ENCODE results near the gene HERC2.
A peak's percentile ranks its signal among the peaks of the same experiment; 100 is the strongest.

DNA sequence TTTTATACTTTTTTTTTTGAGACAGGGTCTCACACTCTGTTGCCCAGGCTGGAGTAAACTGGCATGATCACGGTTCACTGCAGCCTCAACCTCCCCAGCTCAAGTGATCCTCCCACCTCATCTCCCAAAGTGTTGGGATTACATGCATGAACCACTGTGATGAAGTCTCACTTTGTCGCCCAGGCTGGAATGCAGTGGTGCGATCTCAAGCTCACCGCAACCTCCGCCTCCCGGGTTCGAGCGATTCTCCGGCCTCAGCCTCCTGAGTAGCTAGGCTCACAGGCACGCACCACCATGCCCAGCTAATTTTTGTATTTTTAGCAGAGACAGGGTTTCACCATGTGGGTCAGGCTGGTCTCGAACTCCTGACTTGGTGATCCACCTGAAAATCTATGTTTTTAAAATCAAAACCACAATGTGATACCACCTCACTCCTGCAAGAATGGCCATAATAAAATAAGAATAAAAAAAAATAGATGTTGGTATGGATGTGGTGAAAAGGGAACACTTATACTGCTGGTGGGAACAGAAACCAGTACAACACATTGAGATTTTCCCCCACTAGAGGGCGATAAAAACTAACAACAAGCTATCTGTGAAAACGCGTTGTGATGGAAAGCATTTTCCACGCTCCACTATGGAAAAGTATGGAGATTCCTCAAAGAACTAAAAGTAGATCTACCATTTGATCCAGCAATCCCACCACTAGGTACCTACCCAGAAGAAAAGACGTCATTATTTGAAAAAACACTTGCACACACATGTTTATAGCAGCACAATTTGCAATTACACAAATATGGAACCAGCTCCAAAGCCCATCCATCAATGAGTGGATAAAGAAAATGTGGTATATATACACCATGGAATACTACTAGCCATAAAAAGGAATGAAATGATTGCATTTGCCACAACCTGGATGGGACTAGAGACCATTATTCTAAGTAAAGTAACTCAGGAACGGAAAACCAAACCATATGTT, 196.0 kb downstream of the HERC2 start:
- TF ChIP-seq, protein P1, sequence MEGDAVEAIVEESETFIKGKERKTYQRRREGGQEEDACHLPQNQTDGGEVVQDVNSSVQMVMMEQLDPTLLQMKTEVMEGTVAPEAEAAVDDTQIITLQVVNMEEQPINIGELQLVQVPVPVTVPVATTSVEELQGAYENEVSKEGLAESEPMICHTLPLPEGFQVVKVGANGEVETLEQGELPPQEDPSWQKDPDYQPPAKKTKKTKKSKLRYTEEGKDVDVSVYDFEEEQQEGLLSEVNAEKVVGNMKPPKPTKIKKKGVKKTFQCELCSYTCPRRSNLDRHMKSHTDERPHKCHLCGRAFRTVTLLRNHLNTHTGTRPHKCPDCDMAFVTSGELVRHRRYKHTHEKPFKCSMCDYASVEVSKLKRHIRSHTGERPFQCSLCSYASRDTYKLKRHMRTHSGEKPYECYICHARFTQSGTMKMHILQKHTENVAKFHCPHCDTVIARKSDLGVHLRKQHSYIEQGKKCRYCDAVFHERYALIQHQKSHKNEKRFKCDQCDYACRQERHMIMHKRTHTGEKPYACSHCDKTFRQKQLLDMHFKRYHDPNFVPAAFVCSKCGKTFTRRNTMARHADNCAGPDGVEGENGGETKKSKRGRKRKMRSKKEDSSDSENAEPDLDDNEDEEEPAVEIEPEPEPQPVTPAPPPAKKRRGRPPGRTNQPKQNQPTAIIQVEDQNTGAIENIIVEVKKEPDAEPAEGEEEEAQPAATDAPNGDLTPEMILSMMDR (IDR thresholded peaks at IDR 0.05; ENCODE audit: low read length), result peak; percentile 64
- no peak for TF ChIP-seq EZH2 (IDR thresholded peaks at IDR 0.05; ENCODE audit: borderline replicate concordance, low read length)

Data from OCI-LY1 (cell line).